Measurements from ENCODE around the gene CTBP2. TPM values are rescaled to one million over a fixed set of nuclear protein-coding genes. Genes with fewer than 3 reads are reported as not detected.

Gene CTBP2
- total RNA-seq, 1 donor from 2014 or later, result 55.2 TPM

- no peak for DNase-seq (ENCODE audit: low spot score)
- peaks cover 63% of the 10 kb centered on the region for H4K20me1 ChIP-seq (ENCODE audit: low read depth)
- Mint-ChIP-seq H3K4me1 (peaks cover 2% of the 10 kb centered on the region), H3K9me3 (peaks cover 14% of the 10 kb centered on the region), H3K36me3 (peaks cover 18% of the 10 kb centered on the region), H3K4me3 (no peak overlapping the region), H3K27ac (no peak overlapping the region), H3K27me3 (ENCODE audit: insufficient read depth, low read depth) (no peaks in the 10 kb centered on the region)
- no peaks in the 10 kb centered on the region for H3K9me3 ChIP-seq (ENCODE audit: low read depth)
- no peak overlapping the region for H2AFZ ChIP-seq (replicated peaks)
- H3K27me3 ChIP-seq, result no peaks in the 10 kb centered on the region
- no peak overlapping the region for H3K4me2 ChIP-seq
- H3K27ac ChIP-seq, result no peak overlapping the region
- no peaks in the 10 kb centered on the region for H3K36me3 ChIP-seq
- no peak overlapping the region for H3K4me3 ChIP-seq
- no peaks in the 10 kb centered on the region for H3K4me1 ChIP-seq
- no peak for TF ChIP-seq CTCF (IDR thresholded peaks at IDR 0.05)
- TF ChIP-seq EZH2phosphoT487 (IDR thresholded peaks at IDR 0.05), result no peak
- TF ChIP-seq EZH2 (IDR thresholded peaks at IDR 0.05), result no peak
- H3K9ac ChIP-seq, result no peak overlapping the region
- H3F3A ChIP-seq (ENCODE audit: low read depth), result no peaks in the 10 kb centered on the region
- peaks cover 100% of the 10 kb centered on the region for H3K79me2 ChIP-seq (ENCODE audit: low read depth)
Observed at GRCh38 chr10:124935946-124936345, 224.4 kb downstream of the CTBP2 start.

Small RNA genes within 50 kb of the gene (microRNA-seq; reads per million reads assigned to microRNA genes)
- not detected for gene MIR4296

Small RNA genes within 50 kb of the gene (small RNA-seq; reads per million reads assigned to genes)
- gene MIR4296 (not detected), gene MRPS21P6 (not detected)

Other genes with a start within 250 kb of the CTBP2 start
- 16.8 and 21.8 TPM in 2 replicates for gene ZRANB1, start 218.4 kb downstream of the CTBP2 start, total RNA-seq (ENCODE audit: low replicate concordance)

Data from neural progenitor cell (in vitro differentiated cells).